ENCODE measurements around the gene BEX2. TPM values are rescaled to one million over a fixed set of nuclear protein-coding genes. Genes with fewer than 3 reads are reported as not detected.
"Not testable (repeated sequence)": the region's sequence is repeated elsewhere in the genome, so short reads cannot be mapped to it uniquely, and the experiment has no call there.

The BEX2 gene
- 14.2 TPM for polyA plus RNA-seq (2012; ENCODE audit: low read depth, missing spikeins)

DNA sequence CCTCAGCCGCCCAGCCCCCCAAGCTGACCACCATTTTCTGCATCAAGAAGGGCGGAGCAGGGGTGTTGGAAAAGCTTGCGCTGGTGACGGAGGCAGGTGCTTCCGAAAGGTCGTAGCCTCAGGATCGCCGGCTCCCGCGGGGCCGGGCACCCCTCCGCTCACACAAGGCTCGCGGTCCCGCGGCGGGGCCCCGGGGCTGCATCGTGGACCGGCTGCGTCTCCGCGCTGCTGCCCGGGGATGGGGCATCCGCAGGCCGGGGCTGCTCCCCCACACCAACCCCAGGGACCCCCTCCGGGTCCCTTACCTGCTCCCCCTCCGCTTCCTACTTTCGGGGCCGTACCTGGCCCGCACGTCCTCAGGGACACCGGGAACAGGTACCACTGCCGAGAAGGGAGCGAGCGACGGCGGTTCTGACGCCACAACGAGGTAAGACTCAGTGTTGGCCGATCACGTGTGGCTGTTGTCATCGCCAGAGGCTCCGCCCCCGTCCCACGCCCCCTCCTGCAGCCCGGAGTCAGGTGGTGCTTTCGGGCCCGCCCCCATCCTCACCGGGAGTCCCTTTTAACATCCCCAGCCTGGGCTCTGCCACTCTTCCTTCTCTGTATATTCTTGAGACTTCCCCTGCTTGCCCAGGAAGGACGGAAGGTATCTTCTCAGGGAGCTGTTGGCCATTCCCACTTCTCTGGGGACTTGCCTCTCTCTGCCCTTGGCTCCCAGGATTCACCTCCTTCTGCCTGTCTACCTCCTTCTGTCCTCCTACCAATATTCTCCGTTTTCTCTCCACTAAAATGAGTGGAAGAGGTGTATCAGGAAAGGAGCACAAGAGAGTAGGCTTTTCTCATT, at the start of gene BEX2:
TSS of gene BEX2 (minus strand) at position 436 of the 844 bp plus-strand sequence. CDS start 1,014 bp downstream, outside the sequence.
- TF ChIP-seq TAF1 (IDR thresholded peaks at IDR 0.05; ENCODE audit: low read depth, low read length) (peak; percentile 57; the same call in 1 of the 2 replicates), PAX5 (IDR thresholded peaks at IDR 0.05; ENCODE audit: insufficient read depth, low read length, severe bottlenecking) (no peak), POLR2AphosphoS5 (IDR thresholded peaks at IDR 0.05; ENCODE audit: low read depth, low read length) (no peak), SPI1 (IDR thresholded peaks at IDR 0.05; ENCODE audit: low read depth, low read length) (no peak)
- FAIRE-seq = peak; percentile 97
- DNase-seq (ENCODE audit: insufficient read length, low spot score) = peak; percentile 54

DNA sequence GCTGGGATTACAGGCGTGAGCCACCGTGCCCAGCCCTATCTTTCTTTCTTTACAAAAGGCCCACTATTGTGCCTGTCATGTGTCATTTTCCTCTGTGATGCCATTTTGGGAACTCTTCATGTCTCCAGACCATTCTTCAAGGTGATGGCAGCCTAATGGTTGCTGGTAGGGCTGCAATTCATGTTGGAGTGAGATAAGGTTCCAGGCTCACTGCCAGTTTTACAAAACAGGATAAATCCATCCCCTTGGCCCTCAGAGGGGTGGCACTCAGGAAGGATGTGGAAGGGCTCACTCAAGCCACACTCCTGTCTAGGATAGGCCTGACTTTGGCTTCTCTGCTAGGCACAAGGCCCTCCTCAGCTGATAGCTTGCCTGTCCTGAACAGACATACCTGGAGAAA, 49.3 kb upstream of the BEX2 start:
- TF ChIP-seq PAX5 (IDR thresholded peaks at IDR 0.05; ENCODE audit: insufficient read depth, low read length, severe bottlenecking) (no peak), TAF1 (IDR thresholded peaks at IDR 0.05; ENCODE audit: low read depth, low read length) (no peak), POLR2AphosphoS5 (IDR thresholded peaks at IDR 0.05; ENCODE audit: low read depth, low read length) (no peak), POLR2A (IDR thresholded peaks at IDR 0.05; ENCODE audit: low read depth, low read length) (no peak), SPI1 (IDR thresholded peaks at IDR 0.05; ENCODE audit: low read depth, low read length) (no peak), POU2F2 (IDR thresholded peaks at IDR 0.05; ENCODE audit: low read depth, low read length) (no peak)
- no peak for DNase-seq (ENCODE audit: insufficient read length, low spot score)
- FAIRE-seq = no peak

DNA sequence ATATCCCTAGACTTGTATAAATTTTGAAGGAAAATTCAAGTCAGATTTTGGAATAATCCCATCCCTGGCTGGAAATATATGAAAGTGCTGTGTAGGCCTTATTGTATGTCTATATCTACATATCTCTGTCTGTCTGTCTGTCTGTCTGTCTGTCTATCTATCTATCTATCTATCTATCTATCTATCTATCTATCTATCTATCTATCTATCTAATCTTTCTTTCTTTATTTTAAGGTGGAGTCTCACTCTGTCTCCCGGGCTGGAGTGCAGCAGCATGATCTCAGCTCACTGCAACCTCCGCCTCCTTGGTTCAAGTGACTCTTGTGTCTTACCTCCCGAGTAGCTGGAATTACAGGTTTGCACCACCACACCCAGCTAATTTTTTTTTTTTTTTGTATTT, 48.8 kb upstream of the BEX2 start:
- not testable (repeated sequence) for FAIRE-seq; DNase-seq (ENCODE audit: insufficient read length, low spot score)

DNA sequence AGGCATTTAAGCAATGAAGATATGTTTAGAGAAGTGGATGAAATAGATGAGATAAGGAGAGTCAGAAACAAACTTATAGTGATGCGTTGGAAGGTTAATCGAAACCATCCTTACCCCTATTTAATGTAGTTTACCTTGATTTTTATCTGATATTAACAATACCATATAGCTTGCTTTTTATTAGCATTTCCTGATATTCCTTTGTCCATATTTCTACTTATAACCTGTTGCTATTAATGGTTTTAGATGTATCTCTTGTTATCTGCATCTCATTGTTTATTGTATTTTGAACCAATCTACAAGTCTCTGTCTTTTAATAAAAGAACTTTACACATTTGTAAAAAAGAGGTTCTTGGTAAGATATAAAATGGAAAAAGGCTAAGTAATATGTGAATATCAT, 47.1 kb upstream of the BEX2 start:
- DNase-seq (ENCODE audit: insufficient read length, low spot score) (no peak), FAIRE-seq (no peak)
- TF ChIP-seq TAF1 (IDR thresholded peaks at IDR 0.05; ENCODE audit: low read depth, low read length) (no peak), POLR2A (IDR thresholded peaks at IDR 0.05; ENCODE audit: low read depth, low read length) (no peak), POU2F2 (IDR thresholded peaks at IDR 0.05; ENCODE audit: low read depth, low read length) (no peak), POLR2AphosphoS5 (IDR thresholded peaks at IDR 0.05; ENCODE audit: low read depth, low read length) (no peak), SPI1 (IDR thresholded peaks at IDR 0.05; ENCODE audit: low read depth, low read length) (no peak), PAX5 (IDR thresholded peaks at IDR 0.05; ENCODE audit: insufficient read depth, low read length, severe bottlenecking) (no peak)

DNA sequence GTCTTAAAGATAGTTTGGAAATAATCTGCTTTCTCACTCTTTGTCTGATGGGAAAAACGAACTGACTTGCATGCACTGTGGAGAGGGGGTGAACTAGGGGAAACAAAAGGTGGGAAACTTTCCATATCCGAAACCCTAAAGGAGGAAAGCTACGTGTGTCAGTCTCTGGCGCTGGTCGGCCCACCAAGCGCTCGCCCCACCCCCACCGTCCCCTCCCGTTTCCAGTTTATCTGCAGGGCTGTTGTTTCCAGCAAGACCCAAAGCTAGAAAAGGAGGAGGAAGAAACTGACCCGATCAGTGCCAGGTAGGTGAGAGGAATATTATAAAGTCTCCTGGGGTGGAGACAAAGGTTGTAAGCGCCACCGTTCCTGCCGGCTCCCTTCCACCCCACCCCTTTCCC, 46.1 kb upstream of the BEX2 start:
- FAIRE-seq (no peak), DNase-seq (ENCODE audit: insufficient read length, low spot score) (no peak)
- no peak for TF ChIP-seq TAF1 (IDR thresholded peaks at IDR 0.05; ENCODE audit: low read depth, low read length)
- TF ChIP-seq POLR2A (IDR thresholded peaks at IDR 0.05; ENCODE audit: low read depth, low read length) = no peak

DNA sequence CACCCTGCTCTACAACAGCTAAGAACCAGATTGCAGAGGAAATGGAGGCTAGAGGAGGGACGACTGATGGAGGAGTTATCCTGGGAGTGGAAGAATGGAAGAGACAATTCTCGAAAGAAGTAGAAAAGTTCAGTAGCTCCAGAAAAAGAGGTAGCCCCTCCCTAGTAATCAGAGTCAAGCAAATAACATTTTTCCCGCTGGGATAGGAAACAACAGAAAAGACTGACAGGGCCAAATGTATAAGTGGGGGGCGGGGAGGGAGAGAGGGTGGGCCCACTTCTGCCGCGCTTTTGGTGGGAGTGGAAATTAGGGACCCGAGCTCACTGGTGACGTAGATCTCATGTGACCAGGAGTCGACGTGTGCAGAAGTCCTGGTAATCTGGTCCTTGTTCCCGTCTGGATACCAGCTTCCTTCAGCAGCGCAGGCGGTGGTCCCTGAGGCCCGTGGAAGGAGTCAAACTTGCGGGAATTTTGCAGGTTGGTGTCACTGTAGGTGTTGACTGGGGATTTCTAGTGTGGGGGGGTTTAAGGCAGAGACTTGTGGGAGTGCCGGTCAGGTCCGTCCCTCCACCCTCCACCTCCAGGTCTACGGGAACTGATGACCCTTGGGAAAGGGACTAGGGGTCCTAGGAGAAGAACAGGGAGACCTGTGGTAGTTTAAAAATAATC, 45.5 kb upstream of the BEX2 start, which contains the start of gene TCEAL9:
TSS of gene TCEAL9 (plus strand) at position 377 of the 669 bp plus-strand sequence. CDS start 1,179 bp downstream, outside the sequence.
- FAIRE-seq (no peak), DNase-seq (ENCODE audit: insufficient read length, low spot score) (no peak)
- TF ChIP-seq PAX5 (IDR thresholded peaks at IDR 0.05; ENCODE audit: insufficient read depth, low read length, severe bottlenecking) = no peak
- no peak for TF ChIP-seq POLR2A (IDR thresholded peaks at IDR 0.05; ENCODE audit: low read depth, low read length)
- TF ChIP-seq POLR2AphosphoS5 (IDR thresholded peaks at IDR 0.05; ENCODE audit: low read depth, low read length) = no peak
- no peak for TF ChIP-seq TAF1 (IDR thresholded peaks at IDR 0.05; ENCODE audit: low read depth, low read length)
- TF ChIP-seq SPI1 (IDR thresholded peaks at IDR 0.05; ENCODE audit: low read depth, low read length) = no peak
- TF ChIP-seq POU2F2 (IDR thresholded peaks at IDR 0.05; ENCODE audit: low read depth, low read length) = no peak

DNA sequence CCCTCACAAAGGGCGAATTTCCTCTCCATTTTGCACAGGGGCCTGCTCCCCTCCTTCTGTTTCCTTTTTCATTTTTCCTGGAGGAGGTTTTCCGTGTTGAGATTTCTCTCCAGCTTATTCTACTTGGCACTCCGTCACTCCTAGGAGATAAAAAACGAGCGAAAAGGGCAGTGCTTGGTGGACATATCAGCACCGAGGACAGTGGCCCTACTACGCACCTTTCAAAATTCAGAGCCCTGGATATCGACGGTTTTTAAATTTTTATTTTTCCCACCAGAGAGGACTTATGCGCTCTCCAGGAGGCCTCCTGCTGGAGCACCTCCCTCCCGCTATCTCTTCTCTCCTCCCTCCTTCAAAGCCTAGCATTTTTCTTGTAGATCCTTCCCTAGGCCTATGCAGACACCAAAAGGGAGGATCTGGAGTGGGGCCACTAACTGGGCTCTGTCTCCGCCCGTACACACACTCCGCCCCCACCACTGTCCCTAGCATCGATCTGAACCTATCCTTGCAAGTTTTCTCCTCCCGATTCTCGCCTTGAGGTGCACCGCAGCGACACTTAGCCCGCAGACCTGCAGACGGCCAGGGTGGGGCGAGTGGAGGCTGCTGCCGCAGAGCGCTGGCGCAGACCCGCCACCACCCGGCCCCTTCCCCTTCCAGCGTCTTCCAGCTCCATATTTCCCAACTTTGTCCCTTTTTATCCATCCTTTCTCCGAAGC, 37.0 kb upstream of the BEX2 start:
- TF ChIP-seq POU2F2 (IDR thresholded peaks at IDR 0.05; ENCODE audit: low read depth, low read length) = no peak
- FAIRE-seq (no peak), DNase-seq (ENCODE audit: insufficient read length, low spot score) (no peak)

DNA sequence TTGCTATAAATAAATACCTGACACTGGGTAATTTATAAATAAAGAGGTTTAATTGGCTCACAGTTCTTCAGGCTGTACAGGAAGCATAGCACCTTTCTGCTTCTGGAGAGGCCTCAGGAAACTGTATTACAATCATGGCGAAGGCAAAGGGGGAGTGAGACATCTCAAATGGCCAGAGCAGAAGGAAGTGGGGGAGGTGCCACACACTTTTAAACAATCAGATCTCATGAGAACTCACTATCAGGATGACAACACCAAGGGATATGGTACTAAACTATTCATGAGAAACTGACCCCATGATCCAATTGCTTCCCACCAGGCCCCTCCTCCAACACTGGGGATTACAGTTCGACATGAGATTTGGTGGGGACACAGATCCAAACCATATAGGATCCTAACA, 33.8 kb upstream of the BEX2 start:
- FAIRE-seq (no peak), DNase-seq (ENCODE audit: insufficient read length, low spot score) (no peak)
- no peak for TF ChIP-seq PAX5 (IDR thresholded peaks at IDR 0.05; ENCODE audit: insufficient read depth, low read length, severe bottlenecking)
- no peak for TF ChIP-seq TAF1 (IDR thresholded peaks at IDR 0.05; ENCODE audit: low read depth, low read length)
- TF ChIP-seq SPI1 (IDR thresholded peaks at IDR 0.05; ENCODE audit: low read depth, low read length) = no peak
- no peak for TF ChIP-seq POLR2A (IDR thresholded peaks at IDR 0.05; ENCODE audit: low read depth, low read length)
- TF ChIP-seq POLR2AphosphoS5 (IDR thresholded peaks at IDR 0.05; ENCODE audit: low read depth, low read length) = no peak
- TF ChIP-seq POU2F2 (IDR thresholded peaks at IDR 0.05; ENCODE audit: low read depth, low read length) = no peak

DNA sequence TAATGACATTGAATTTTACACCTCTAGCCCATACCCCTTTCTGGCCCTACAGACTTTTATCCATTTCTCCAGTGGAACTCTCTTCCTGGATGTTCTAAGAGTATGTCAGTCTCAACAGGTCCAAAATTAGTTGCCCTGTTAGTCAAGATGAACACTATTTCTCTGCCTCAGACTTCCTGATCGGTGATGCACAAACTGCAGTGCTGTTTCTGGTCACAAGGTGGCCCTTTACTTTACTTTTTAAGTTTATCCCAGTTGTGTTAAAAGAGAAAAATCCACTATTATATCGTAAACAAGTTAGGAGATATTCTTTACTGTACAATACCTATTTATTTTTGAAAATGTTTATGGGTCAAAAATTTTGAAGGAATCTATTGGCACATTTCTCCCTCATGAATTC, 32.3 kb upstream of the BEX2 start:
- DNase-seq (ENCODE audit: insufficient read length, low spot score) (no peak), FAIRE-seq (no peak)
- TF ChIP-seq SPI1 (IDR thresholded peaks at IDR 0.05; ENCODE audit: low read depth, low read length) (no peak), PAX5 (IDR thresholded peaks at IDR 0.05; ENCODE audit: insufficient read depth, low read length, severe bottlenecking) (no peak), POLR2AphosphoS5 (IDR thresholded peaks at IDR 0.05; ENCODE audit: low read depth, low read length) (no peak), POU2F2 (IDR thresholded peaks at IDR 0.05; ENCODE audit: low read depth, low read length) (no peak), POLR2A (IDR thresholded peaks at IDR 0.05; ENCODE audit: low read depth, low read length) (no peak), TAF1 (IDR thresholded peaks at IDR 0.05; ENCODE audit: low read depth, low read length) (no peak)

DNA sequence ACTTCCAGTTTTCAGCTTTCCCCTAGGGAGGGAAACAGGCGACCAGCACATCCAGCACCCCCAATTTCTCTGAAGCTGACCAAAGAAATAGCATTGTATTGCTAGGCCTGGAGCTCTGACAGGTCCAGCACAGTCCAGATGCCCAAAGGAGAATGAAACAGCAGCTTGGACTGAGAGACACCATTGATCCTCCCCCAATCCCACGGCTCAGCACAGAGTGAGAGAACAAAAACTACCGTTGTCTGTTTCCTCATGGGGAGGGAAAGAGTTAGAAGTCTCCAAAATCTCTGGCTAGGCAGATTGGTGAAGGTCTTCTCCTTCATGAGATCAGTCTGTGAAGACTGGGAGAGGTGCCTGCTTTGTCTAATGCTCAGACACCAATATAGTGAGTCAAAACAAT, 27.9 kb upstream of the BEX2 start:
- TF ChIP-seq TAF1 (IDR thresholded peaks at IDR 0.05; ENCODE audit: low read depth, low read length) (no peak), PAX5 (IDR thresholded peaks at IDR 0.05; ENCODE audit: insufficient read depth, low read length, severe bottlenecking) (no peak), SPI1 (IDR thresholded peaks at IDR 0.05; ENCODE audit: low read depth, low read length) (no peak), POU2F2 (IDR thresholded peaks at IDR 0.05; ENCODE audit: low read depth, low read length) (no peak), POLR2A (IDR thresholded peaks at IDR 0.05; ENCODE audit: low read depth, low read length) (no peak), POLR2AphosphoS5 (IDR thresholded peaks at IDR 0.05; ENCODE audit: low read depth, low read length) (no peak)
- DNase-seq (ENCODE audit: insufficient read length, low spot score) (no peak), FAIRE-seq (no peak)

All from GM12891 (cell line).